Mesendoderm (in vitro differentiated cells): ENCODE measurements around the gene HIP1.

Experiments
- DNase-seq: peaks from one replicate; pipeline ENCODE4 v3.0.0; 2013
- H2AK5ac ChIP-seq: 2 replicates; pipeline ENCODE4 v1.6.1; 2013; ENCODE audit warnings: low read length, inconsistent platforms
- H2BK120ac ChIP-seq: 2 replicates; pipeline ENCODE4 v1.6.1; 2013; ENCODE audit warnings: low read depth, mild to moderate bottlenecking, low read length, moderate library complexity, mixed read lengths
- H2BK15ac ChIP-seq: replicated peaks from 2 replicates; pipeline ENCODE4 v1.6.1; 2013; ENCODE audit warnings: low read depth, mild to moderate bottlenecking, moderate library complexity
- H2BK5ac ChIP-seq: 2 replicates; pipeline ENCODE4 v1.6.1; 2013; ENCODE audit warnings: low read length, inconsistent platforms
- H3K18ac ChIP-seq: 2 replicates; pipeline ENCODE4 v1.6.1; 2013; ENCODE audit warnings: mild to moderate bottlenecking, low read length, mixed read lengths
- H3K23ac ChIP-seq: one replicate; pipeline ENCODE4 v1.6.1; 2013; ENCODE audit warnings: low read length
- H3K27ac ChIP-seq: 2 replicates; pipeline ENCODE4 v1.5.1; 2013; ENCODE audit warnings: low read depth, mild to moderate bottlenecking, inconsistent platforms, low read length, moderate library complexity
- H3K27me3 ChIP-seq: 2 replicates; pipeline ENCODE4 v1.6.1; 2013; ENCODE audit warnings: low read length, control low read depth, mild to moderate bottlenecking, inconsistent platforms; ENCODE audit not compliant: insufficient read depth, poor library complexity
- H3K36me3 ChIP-seq: 2 replicates; pipeline ENCODE4 v1.6.1; 2013; ENCODE audit warnings: low read length, inconsistent platforms; ENCODE audit not compliant: control insufficient read depth, insufficient read depth
- H3K4ac ChIP-seq: one replicate; pipeline ENCODE4 v1.6.1; 2013; ENCODE audit warnings: low read depth, mild to moderate bottlenecking, low read length, moderate library complexity
- H3K4me1 ChIP-seq: 2 replicates; pipeline ENCODE4 v1.6.1; 2013; ENCODE audit warnings: low read depth, low read length, inconsistent platforms; ENCODE audit not compliant: control insufficient read depth
- H3K4me2 ChIP-seq: 2 replicates; pipeline ENCODE4 v1.6.1; 2013; ENCODE audit warnings: low read length
- H3K4me3 ChIP-seq: 2 replicates; pipeline ENCODE4 v1.5.1; 2013; ENCODE audit warnings: mild to moderate bottlenecking, low read length
- H3K56ac ChIP-seq: one replicate; pipeline ENCODE4 v1.6.1; 2013; ENCODE audit warnings: low read length
- H3K79me1 ChIP-seq: 2 replicates; pipeline ENCODE4 v1.6.1; 2013; ENCODE audit warnings: low read length, inconsistent platforms
- H3K79me2 ChIP-seq: 2 replicates; pipeline ENCODE4 v1.6.1; 2013; ENCODE audit warnings: mild to moderate bottlenecking, low read length; ENCODE audit not compliant: control insufficient read depth, insufficient read depth
- H3K9ac ChIP-seq: 2 replicates; pipeline ENCODE4 v1.6.1; 2013; ENCODE audit warnings: low read length, inconsistent platforms
- H4K5ac ChIP-seq: one replicate; pipeline ENCODE4 v1.6.1; 2013; ENCODE audit warnings: low read length
- H4K8ac ChIP-seq: one replicate; pipeline ENCODE4 v1.6.1; 2013; ENCODE audit warnings: low read depth, mild to moderate bottlenecking, control low read depth, low read length, moderate library complexity
- WGBS: extraction: QIAGEN DNeasy Blood & Tissue Kit; methylation state at CpG from one replicate; pipeline ENCODE4 v1.1.7; 2013; ENCODE audit warnings: low lambda C conversion rate, missing lambda C conversion rate; ENCODE audit not compliant: insufficient coverage; ENCODE audit errors: extremely low coverage; 5-methylcytosine and 5-hydroxymethylcytosine counted together

The HIP1 gene

GRCh38 chr7:75704928-75705327 is 33.8 kb downstream of the HIP1 start:
- Histone ChIP-seq H3K36me3 (no peaks in the 10 kb centered on the region), H3K9ac (no peak overlapping the region), H3K4me2 (no peak overlapping the region), H2AK5ac (no peak overlapping the region), H4K5ac (no peak overlapping the region), H3K27ac (no peak overlapping the region), H2BK15ac (no peak overlapping the region), H3K4ac (no peak overlapping the region), H3K56ac (no peak overlapping the region), H3K27me3 (no peaks in the 10 kb centered on the region), H3K23ac (no peak overlapping the region), H3K18ac (no peak overlapping the region), H3K4me3 (no peak overlapping the region), H3K79me2 (no peaks in the 10 kb centered on the region), H3K4me1 (no peaks in the 10 kb centered on the region), H3K79me1 (no peaks in the 10 kb centered on the region), H2BK120ac (no peak overlapping the region), H2BK5ac (no peak overlapping the region), H4K8ac (no peak overlapping the region)
- WGBS: no CpG with 5 or more reads among the region's 4 CpGs
- no peak for DNase-seq

- Histone ChIP-seq H2BK120ac (no peak overlapping the region), H2BK15ac (no peak overlapping the region), H3K9ac (no peak overlapping the region), H3K4me1 (no peaks in the 10 kb centered on the region), H3K79me2 (no peaks in the 10 kb centered on the region), H3K56ac (no peak overlapping the region), H3K27ac (no peak overlapping the region), H3K79me1 (no peaks in the 10 kb centered on the region), H3K23ac (no peak overlapping the region), H2BK5ac (no peak overlapping the region), H4K5ac (no peak overlapping the region), H3K27me3 (no peaks in the 10 kb centered on the region), H3K4me2 (no peak overlapping the region), H3K4me3 (no peak overlapping the region), H3K36me3 (no peaks in the 10 kb centered on the region), H2AK5ac (no peak overlapping the region), H4K8ac (no peak overlapping the region), H3K18ac (no peak overlapping the region), H3K4ac (no peak overlapping the region)
- no peak for DNase-seq
- WGBS: no CpG with 5 or more reads among the region's 4 CpGs
Observed at GRCh38 chr7:75702515-75702914, 36.2 kb downstream of the HIP1 start.

DNA sequence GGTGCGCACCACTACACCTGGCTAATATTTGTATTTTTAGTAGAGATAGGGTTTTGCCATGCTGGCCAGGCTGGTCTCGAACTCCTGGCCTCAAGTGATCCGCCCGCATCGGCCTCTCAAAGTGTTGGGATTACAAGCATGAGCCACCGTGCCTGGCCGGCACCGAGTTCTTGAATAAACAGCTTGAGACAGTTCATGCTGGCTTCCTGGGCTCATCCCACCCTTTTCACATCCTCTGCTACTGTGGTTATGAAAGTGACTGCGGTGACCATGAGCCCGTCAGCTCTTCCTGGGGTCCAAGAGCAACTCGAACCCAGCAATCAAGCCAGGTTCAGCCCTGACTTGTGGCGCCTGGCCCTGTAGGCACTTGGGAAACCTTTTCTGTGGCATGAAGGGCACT is 38.7 kb downstream of the HIP1 start:
- no peak for DNase-seq
- no peaks in the 10 kb centered on the region for H3K27me3 ChIP-seq
- H3K9ac ChIP-seq: no peak overlapping the region
- no CpG with 5 or more reads among the region's 12 CpGs for WGBS
- H3K56ac ChIP-seq: no peak overlapping the region
- H2BK120ac ChIP-seq: no peak overlapping the region
- H3K4me1 ChIP-seq: no peaks in the 10 kb centered on the region
- H3K18ac ChIP-seq: no peak overlapping the region
- no peak overlapping the region for H2BK5ac ChIP-seq
- H3K23ac ChIP-seq: no peak overlapping the region
- H3K79me1 ChIP-seq: no peaks in the 10 kb centered on the region
- no peak overlapping the region for H4K5ac ChIP-seq
- no peaks in the 10 kb centered on the region for H3K36me3 ChIP-seq
- H2AK5ac ChIP-seq: no peak overlapping the region
- H3K79me2 ChIP-seq: no peaks in the 10 kb centered on the region
- no peak overlapping the region for H3K4ac ChIP-seq
- H4K8ac ChIP-seq: no peak overlapping the region
- no peak overlapping the region for H2BK15ac ChIP-seq
- H3K4me2 ChIP-seq: no peak overlapping the region
- H3K4me3 ChIP-seq: no peak overlapping the region
- H3K27ac ChIP-seq: no peak overlapping the region

DNA sequence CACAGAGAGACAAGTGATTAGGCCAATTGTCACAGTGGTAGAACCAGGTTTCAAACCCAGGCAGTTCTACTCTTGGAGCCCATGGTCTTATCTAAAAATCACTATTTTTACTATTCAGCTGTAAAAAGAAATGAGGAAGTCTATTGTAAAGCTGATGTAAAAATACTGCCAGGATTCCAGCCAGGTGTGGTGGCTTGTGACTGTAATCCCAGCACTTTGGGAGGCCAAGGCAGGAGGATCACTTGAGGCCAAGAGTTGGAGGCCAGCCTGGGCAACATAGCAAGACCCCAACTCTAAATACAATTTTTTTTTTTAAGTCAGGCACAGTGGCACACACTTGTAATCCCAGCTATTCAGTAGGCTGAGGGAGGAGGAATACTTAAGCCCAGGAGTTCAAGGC is 40.4 kb downstream of the HIP1 start:
- Histone ChIP-seq H3K4me1 (no peaks in the 10 kb centered on the region), H3K23ac (no peak overlapping the region), H3K27ac (no peak overlapping the region), H3K18ac (no peak overlapping the region), H2AK5ac (no peak overlapping the region), H2BK15ac (no peak overlapping the region), H3K27me3 (no peaks in the 10 kb centered on the region), H3K79me2 (no peaks in the 10 kb centered on the region), H4K8ac (no peak overlapping the region), H3K4me2 (no peak overlapping the region), H3K56ac (no peak overlapping the region), H3K36me3 (no peaks in the 10 kb centered on the region), H3K4ac (no peak overlapping the region), H2BK120ac (no peak overlapping the region), H2BK5ac (no peak overlapping the region), H4K5ac (no peak overlapping the region), H3K9ac (no peak overlapping the region), H3K4me3 (no peak overlapping the region), H3K79me1 (no peaks in the 10 kb centered on the region)
- DNase-seq: no peak

DNA sequence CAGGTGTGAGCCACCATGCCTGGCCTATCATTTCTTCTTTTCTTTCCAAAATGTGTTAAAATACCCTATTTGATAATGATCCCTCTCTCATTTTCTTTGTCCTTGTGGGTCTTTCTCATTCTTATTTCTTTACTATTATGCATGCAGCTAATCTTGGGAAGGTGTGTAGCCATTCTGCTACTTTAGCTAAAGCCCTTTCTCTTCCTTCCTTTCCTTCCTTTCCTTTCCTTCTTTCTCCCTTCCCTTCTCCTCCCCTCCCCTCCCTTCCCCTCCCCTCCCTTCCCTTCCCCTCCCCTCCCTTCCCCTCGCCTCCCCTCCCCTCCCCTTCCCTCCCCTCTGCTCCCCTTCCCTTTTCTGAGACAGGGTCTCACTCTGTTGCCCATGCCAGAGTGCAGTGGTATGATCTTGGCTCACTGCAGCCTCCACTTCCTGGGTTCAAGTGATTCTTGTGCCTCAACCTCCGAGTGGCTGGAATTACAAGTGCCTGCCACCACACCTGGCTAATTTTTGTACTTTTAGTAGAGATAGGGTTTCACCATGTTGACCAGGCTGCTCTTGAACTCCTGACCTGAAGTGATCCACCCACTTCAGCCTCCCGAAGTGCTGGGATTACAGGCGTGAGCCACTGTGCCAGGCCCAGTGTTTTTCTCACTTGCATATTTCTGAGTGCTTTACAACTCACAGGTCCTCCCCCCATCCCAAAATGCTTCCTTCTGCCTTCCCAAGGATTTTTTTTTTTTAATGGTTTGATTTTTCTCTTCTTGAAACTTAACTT is 42.3 kb downstream of the HIP1 start:
- no peak overlapping the region for H2BK5ac ChIP-seq
- no peak overlapping the region for H4K8ac ChIP-seq
- no peak overlapping the region for H3K4ac ChIP-seq
- H3K56ac ChIP-seq: no peak overlapping the region
- H4K5ac ChIP-seq: no peak overlapping the region
- no peak overlapping the region for H3K4me3 ChIP-seq
- no peak overlapping the region for H3K23ac ChIP-seq
- H2BK15ac ChIP-seq: no peak overlapping the region
- no peak overlapping the region for H2BK120ac ChIP-seq
- no peak overlapping the region for H3K18ac ChIP-seq
- H3K4me1 ChIP-seq: no peaks in the 10 kb centered on the region
- H3K27ac ChIP-seq: no peak overlapping the region
- H3K79me2 ChIP-seq: no peaks in the 10 kb centered on the region
- H3K36me3 ChIP-seq: no peaks in the 10 kb centered on the region
- H3K27me3 ChIP-seq: no peaks in the 10 kb centered on the region
- no peaks in the 10 kb centered on the region for H3K79me1 ChIP-seq
- no peak overlapping the region for H3K9ac ChIP-seq
- DNase-seq: no peak
- H2AK5ac ChIP-seq: no peak overlapping the region
- no peak overlapping the region for H3K4me2 ChIP-seq
- no CpG with 5 or more reads among the region's 4 CpGs for WGBS
